ENCODE results near the gene KAZN. TPM values are rescaled to one million over a fixed set of nuclear protein-coding genes. Genes with fewer than 3 reads are reported as not detected.

KAZN gene
- polyA plus RNA-seq, 1 donor (not counting 4 experiments of a cell fraction or from before 2014, with no cell fraction given), result 5.9 TPM

- FAIRE-seq (no peak), DNase-seq (ENCODE audit: low read depth, low spot score) (no peak)
- Histone ChIP-seq H3K9me1 (ENCODE audit: control insufficient read depth, extremely low read depth, insufficient read depth, low read length) (no peaks in the 10 kb centered on the region), H3K4me1 (ENCODE audit: control insufficient read depth, extremely low read depth, insufficient read depth, low read length) (no peaks in the 10 kb centered on the region), H3K27ac (ENCODE audit: control insufficient read depth, insufficient read depth, low read length) (no peak overlapping the region), H3K9me3 (ENCODE audit: control insufficient read depth, low read depth, low read length) (no peaks in the 10 kb centered on the region), H3K9ac (ENCODE audit: control insufficient read depth, extremely low read depth, insufficient read depth, low read length) (no peak overlapping the region), H3K79me2 (ENCODE audit: control insufficient read depth, insufficient read depth, low read length) (no peaks in the 10 kb centered on the region), H3K4me2 (ENCODE audit: control insufficient read depth, extremely low read depth, insufficient read depth, low read depth, low read length) (no peak overlapping the region), H2AFZ (ENCODE audit: control insufficient read depth, low read length) (no peak overlapping the region), H3K4me3 (ENCODE audit: control insufficient read depth in 2 of 3, extremely low read depth in 1 of 3, insufficient read depth in 2 of 3, low read depth in 1 of 3, low read length in 3 of 3) (no peak overlapping the region), H3K36me3 (ENCODE audit: control insufficient read depth in 2 of 2, extremely low read depth in 1 of 2, insufficient read depth in 2 of 2, low read length in 2 of 2) (no peaks in the 10 kb centered on the region), H4K20me1 (ENCODE audit: control insufficient read depth, extremely low read depth, insufficient read depth, low read length) (no peaks in the 10 kb centered on the region), H3K27me3 (ENCODE audit: control insufficient read depth, extremely low read depth, insufficient read depth, low read length) (peaks cover 8% of the 10 kb centered on the region)
- dilution Hi-C loops (cut with MboI; ENCODE audit: extremely low pct_ligation_motif_present, low sequenced_read_pairs), result no loop called here
- TF ChIP-seq EZH2 (IDR thresholded peaks at IDR 0.05; ENCODE audit: low read length), result no peak
- TF ChIP-seq CTCF (optimal IDR thresholded peaks at IDR 0.05 in 1 of 3, IDR thresholded peaks at IDR 0.05 in 1 of 3, conservative IDR thresholded peaks at IDR 0.05 in 1 of 3; ENCODE audit: extremely low read depth in 1 of 3, insufficient read depth in 2 of 3, low read length in 3 of 3), result peak; percentile 38 to 66 (median 59)
Observed at GRCh38 chr1:14606632-14607031, 8.1 kb downstream of the KAZN start.

DNA sequence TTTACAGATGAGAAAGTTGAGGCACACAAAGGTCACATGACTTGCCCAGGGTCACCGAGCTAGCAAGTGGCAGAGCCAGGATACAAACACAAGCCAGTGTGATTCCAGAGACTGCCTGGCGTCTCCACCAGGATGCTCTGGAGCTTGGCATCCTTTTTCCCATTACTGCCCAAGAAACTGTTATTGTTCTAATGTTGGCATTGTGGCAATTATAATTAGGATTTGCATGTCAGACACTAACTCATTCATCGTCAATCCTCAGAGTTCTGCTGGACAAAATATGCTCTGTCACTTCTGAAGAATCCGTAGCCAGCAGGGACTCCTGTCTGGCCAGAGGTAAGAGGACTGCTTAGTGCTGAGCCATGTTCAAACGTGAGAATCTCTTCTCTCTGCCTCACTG lies 8.8 kb downstream of the KAZN start:
- Histone ChIP-seq H3K4me2 (ENCODE audit: control insufficient read depth, extremely low read depth, insufficient read depth, low read depth, low read length) (no peak overlapping the region), H3K27ac (ENCODE audit: control insufficient read depth, insufficient read depth, low read length) (no peak overlapping the region), H2AFZ (ENCODE audit: control insufficient read depth, low read length) (no peak overlapping the region), H4K20me1 (ENCODE audit: control insufficient read depth, extremely low read depth, insufficient read depth, low read length) (no peaks in the 10 kb centered on the region), H3K4me1 (ENCODE audit: control insufficient read depth, extremely low read depth, insufficient read depth, low read length) (no peaks in the 10 kb centered on the region), H3K79me2 (ENCODE audit: control insufficient read depth, insufficient read depth, low read length) (no peaks in the 10 kb centered on the region), H3K9me1 (ENCODE audit: control insufficient read depth, extremely low read depth, insufficient read depth, low read length) (no peaks in the 10 kb centered on the region), H3K4me3 (ENCODE audit: control insufficient read depth in 2 of 3, extremely low read depth in 1 of 3, insufficient read depth in 2 of 3, low read depth in 1 of 3, low read length in 3 of 3) (no peak overlapping the region), H3K9me3 (ENCODE audit: control insufficient read depth, low read depth, low read length) (no peaks in the 10 kb centered on the region), H3K9ac (ENCODE audit: control insufficient read depth, extremely low read depth, insufficient read depth, low read length) (no peak overlapping the region), H3K36me3 (ENCODE audit: control insufficient read depth in 2 of 2, extremely low read depth in 1 of 2, insufficient read depth in 2 of 2, low read length in 2 of 2) (no peaks in the 10 kb centered on the region), H3K27me3 (ENCODE audit: control insufficient read depth, extremely low read depth, insufficient read depth, low read length) (peaks cover 3% of the 10 kb centered on the region)
- TF ChIP-seq CTCF (optimal IDR thresholded peaks at IDR 0.05 in 1 of 3, IDR thresholded peaks at IDR 0.05 in 1 of 3, conservative IDR thresholded peaks at IDR 0.05 in 1 of 3; ENCODE audit: extremely low read depth in 1 of 3, insufficient read depth in 2 of 3, low read length in 3 of 3) (no peak), EZH2 (IDR thresholded peaks at IDR 0.05; ENCODE audit: low read length) (no peak)
- DNase-seq (ENCODE audit: low read depth, low spot score) (no peak), FAIRE-seq (no peak)
- dilution Hi-C loops (cut with MboI; ENCODE audit: extremely low pct_ligation_motif_present, low sequenced_read_pairs), result no loop called here
